HG02885 (cell line): ENCODE measurements around the gene TMEM242.

ENCODE experiments used
- ATAC-seq: cut with Tn5 transposase; IDR thresholded peaks from one replicate; pipeline ENCODE4 v1.9.1; 2021; ENCODE audit warnings: mild to moderate bottlenecking; ENCODE audit not compliant: unreplicated experiment, poor library complexity

TMEM242 gene

DNA sequence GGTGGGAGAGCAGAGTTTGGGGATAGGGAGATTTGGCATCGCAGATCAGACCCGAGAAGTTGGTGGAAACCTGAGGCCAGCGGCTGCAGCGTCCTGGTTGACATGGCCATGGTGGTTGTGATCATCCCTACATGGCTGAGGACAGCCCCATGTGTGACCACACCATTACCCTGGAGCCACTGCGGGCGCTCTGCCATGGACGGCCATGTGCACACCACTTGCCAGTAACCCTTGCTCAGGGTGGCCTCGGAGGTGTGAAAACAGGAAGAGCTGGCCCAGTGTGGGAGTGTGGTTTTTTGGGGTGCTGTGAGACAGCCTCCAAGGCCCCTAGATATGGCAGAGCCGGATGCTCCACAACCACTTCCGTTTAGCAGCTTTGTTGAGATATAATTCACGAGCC, 64.4 kb downstream of the TMEM242 start:
- ATAC-seq: no peak

GRCh38 chr6:157255079-157255478, 68.2 kb downstream of the TMEM242 start:
- ATAC-seq: no peak

DNA sequence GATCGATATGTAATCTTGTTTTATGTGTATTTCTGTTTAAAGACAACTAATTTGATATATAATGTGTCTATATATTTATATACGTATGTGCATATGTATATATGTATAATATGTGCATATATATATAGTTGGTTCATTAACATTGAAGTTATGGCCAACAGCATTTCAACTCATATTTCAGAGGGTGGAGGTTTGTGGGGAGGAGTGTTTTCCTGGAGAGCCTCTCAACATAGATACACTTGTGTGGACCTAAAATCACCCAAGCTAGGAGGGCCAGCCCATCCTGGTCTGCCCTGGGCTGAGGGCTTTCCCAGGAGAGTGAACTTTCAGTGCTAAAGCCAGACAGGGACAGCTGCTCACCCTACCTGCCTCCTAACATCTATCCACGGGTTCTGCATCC, 68.8 kb downstream of the TMEM242 start:
- ATAC-seq: no peak

DNA sequence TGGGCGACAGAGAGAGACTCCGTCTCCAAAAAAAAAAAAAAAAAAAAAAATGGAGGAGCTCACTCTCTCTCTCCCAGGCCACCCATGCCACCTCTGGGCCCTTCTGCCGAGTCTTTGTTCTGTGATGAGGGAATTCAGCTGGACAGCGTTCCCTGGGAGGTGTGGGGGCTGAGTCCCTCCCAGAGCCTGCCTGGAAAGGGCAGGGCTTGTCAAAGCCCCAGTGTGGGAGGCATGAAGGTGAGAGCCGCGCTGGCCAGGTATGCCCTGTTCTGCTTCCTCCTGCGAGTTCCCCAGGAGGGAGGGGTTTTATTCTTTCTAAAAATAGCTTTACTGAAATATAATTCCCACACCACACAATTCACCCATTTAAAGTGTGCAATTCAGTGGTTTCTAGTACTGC, 69.6 kb downstream of the TMEM242 start:
- no peak for ATAC-seq

DNA sequence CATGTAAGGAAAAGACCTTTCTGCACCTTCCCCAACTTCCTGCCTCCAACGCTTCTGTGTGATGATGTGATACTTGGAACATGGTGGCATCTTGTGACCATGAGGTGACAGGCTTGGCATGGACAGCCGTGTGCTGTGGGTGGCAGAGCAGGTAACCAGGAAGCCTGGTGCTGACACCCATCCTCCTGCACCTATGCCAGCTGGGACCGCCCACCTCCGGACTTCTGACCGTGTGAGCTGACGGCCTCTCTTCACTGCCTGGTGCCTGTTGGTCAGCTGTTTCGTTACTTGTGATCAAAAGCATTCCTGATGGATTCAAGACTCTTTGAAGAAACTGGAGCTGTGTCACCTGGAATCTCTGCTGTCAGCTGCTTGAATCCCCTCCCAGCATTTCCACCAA, 70.3 kb downstream of the TMEM242 start:
- ATAC-seq: no peak

DNA sequence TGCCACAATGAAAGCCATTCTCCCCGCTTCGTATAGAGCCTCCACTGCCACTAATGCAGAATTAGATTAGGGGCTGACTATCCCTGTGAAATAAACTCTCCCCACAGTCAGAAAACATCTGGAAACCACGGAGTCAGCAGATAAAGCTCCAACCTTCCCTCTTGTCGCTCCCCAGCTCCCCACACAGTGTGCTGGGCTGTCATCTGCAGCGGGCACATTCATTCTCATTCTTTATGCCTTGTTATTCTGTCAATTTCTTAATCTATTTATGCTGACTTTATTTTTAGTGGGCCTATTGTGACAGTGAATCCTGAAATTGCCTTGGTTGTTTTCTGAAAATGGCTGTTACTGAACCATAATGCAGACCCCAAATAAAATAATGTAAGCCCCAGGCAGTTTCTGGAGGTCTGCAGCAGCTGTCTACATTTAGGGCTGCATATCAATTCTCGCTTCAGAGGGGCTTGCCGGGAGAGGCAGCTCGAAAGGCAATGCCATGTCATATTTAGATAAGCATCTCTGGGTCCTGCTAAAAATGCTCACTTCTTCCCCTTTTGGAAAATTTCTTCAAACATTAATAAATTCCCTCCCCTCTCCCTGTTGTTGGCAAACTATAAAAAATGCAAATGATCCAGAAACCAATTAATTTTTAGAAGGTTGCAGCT, 71.6 kb downstream of the TMEM242 start:
- no peak for ATAC-seq

- ATAC-seq: no peak
Measured at GRCh38 chr6:157249826-157250225, 73.5 kb downstream of the TMEM242 start.

DNA sequence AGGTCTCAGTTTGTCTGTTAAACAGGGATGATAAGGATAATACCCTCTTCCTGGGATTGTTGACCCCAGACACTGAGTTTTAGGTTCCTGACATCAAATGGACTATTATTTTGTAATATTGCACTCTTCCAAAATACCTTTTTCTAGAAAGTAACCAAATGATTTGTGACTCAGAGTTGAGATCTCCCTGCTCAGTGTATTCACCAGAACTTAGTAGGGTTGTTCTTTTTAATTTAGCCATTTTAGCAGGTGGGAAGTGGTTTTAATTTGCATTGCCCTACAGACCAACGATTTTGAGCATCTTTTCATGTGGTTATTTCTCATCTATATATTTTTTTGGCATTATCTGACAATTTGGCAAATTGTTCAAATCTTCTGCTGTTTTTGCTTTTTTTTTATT, 75.1 kb downstream of the TMEM242 start:
- no peak for ATAC-seq

- no peak for ATAC-seq
Measured at GRCh38 chr6:157246771-157247484, 76.4 kb downstream of the TMEM242 start.

- ATAC-seq: no peak
Measured at GRCh38 chr6:157246048-157246630, 77.2 kb downstream of the TMEM242 start.

GRCh38 chr6:157245436-157245835, 77.9 kb downstream of the TMEM242 start:
- no peak for ATAC-seq

GRCh38 chr6:157244780-157245179, 78.5 kb downstream of the TMEM242 start:
- ATAC-seq: no peak

GRCh38 chr6:157244175-157244574, 79.1 kb downstream of the TMEM242 start:
- no peak for ATAC-seq

- ATAC-seq: no peak
Measured at GRCh38 chr6:157242791-157243190, 80.5 kb downstream of the TMEM242 start.

DNA sequence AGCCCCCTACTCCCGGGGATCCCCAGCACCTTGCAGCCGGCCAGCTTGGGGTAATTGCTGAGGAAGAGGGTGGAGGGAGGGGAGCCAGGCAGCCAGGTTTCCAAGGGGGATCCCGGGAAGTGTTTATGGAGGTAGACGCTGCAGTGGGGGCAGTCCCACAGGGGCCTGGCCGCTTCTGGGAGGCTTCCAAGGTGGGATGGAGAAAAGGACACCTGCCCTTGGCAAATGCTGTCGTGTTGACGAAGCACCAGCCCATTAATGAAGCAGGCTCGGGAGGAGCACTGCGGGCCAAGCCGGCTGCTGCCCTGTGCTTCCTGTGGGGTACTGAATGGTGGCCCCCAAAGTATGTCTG, 82.4 kb downstream of the TMEM242 start:
- ATAC-seq: no peak

DNA sequence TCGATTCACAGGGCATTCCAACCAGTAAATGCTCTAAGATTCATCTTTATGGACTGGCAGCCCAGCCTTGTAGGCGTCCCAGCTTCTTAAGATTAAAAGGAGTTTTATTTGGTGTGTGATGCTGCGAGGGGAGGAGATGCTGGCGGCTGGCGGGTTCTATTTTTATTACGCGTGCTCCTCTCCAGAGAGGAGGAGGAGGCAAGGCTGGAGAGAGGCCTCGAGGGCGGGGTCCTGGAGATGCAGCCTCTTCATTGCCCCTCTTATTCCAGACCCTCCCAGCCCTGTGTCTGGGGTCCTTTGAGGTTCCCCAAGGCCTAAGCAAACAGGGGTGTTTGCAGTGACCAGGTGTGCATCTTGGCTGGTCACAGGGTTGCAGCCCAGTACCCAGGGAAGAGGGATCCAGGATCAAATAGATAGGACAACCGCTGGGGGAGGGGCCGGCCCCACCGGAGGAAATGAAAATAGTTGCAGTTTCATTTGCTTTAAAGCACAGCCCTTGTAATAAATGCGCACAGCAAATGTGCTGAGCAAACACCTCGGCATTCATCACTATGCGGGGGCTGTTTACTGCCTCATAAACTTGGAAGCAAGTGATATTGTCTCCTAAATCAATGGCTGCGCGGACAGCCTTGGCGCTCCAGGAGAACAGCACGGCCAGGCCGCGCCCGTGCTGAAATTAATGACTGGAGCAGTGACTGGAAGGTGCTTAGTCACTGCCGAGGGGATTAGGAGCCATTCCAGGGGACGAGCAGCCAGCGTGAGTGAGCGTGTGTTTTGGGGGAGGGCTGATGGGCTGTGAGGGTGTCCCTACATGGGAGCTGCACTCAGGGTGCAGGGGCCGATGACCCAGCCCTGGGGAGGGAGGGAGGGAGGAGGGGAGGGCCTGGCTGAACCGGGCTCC, 83.0 kb downstream of the TMEM242 start:
- ATAC-seq: no peak

GRCh38 chr6:157239671-157240058, 83.7 kb downstream of the TMEM242 start:
- no peak for ATAC-seq
